Adipocyte (in vitro differentiated cells): ENCODE results near the gene C2CD5.

Experiments
- DNase-seq: peaks from one replicate; pipeline ENCODE4 v3.0.0-alpha.2; 2015; ENCODE audit warnings: low read depth
- H3K27me3 ChIP-seq: replicated peaks from 2 replicates; pipeline ENCODE4 v1.7.0; 2013; ENCODE audit warnings: mild to moderate bottlenecking, low read length, moderate library complexity; ENCODE audit not compliant: control insufficient read depth, insufficient read depth
- H3K36me3 ChIP-seq: 2 replicates; pipeline ENCODE4 v1.7.0; 2013; ENCODE audit warnings: low read length, mild to moderate bottlenecking, moderate library complexity; ENCODE audit not compliant: control insufficient read depth, insufficient read depth, severe bottlenecking
- H3K4me1 ChIP-seq: 2 replicates; pipeline ENCODE4 v1.7.0; 2013; ENCODE audit warnings: mild to moderate bottlenecking, low read length, moderate library complexity; ENCODE audit not compliant: control insufficient read depth, insufficient read depth
- H3K4me3 ChIP-seq: 2 replicates; pipeline ENCODE4 v1.7.0; 2013; ENCODE audit warnings: mild to moderate bottlenecking, low read length, moderate library complexity
- H3K9ac ChIP-seq: 2 replicates; pipeline ENCODE4 v1.7.0; 2013; ENCODE audit warnings: mild to moderate bottlenecking, low read length, moderate library complexity
- H3K9me3 ChIP-seq: 2 replicates; pipeline ENCODE4 v1.7.0; 2013; ENCODE audit warnings: mild to moderate bottlenecking, low read length, moderate library complexity; ENCODE audit not compliant: control insufficient read depth

Gene C2CD5, protein sequence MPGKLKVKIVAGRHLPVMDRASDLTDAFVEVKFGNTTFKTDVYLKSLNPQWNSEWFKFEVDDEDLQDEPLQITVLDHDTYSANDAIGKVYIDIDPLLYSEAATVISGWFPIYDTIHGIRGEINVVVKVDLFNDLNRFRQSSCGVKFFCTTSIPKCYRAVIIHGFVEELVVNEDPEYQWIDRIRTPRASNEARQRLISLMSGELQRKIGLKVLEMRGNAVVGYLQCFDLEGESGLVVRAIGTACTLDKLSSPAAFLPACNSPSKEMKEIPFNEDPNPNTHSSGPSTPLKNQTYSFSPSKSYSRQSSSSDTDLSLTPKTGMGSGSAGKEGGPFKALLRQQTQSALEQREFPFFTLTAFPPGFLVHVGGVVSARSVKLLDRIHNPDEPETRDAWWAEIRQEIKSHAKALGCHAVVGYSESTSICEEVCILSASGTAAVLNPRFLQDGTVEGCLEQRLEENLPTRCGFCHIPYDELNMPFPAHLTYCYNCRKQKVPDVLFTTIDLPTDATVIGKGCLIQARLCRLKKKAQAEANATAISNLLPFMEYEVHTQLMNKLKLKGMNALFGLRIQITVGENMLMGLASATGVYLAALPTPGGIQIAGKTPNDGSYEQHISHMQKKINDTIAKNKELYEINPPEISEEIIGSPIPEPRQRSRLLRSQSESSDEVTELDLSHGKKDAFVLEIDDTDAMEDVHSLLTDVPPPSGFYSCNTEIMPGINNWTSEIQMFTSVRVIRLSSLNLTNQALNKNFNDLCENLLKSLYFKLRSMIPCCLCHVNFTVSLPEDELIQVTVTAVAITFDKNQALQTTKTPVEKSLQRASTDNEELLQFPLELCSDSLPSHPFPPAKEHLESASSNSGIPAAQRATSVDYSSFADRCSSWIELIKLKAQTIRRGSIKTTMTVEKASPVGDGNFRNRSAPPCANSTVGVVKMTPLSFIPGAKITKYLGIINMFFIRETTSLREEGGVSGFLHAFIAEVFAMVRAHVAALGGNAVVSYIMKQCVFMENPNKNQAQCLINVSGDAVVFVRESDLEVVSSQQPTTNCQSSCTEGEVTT

DNA sequence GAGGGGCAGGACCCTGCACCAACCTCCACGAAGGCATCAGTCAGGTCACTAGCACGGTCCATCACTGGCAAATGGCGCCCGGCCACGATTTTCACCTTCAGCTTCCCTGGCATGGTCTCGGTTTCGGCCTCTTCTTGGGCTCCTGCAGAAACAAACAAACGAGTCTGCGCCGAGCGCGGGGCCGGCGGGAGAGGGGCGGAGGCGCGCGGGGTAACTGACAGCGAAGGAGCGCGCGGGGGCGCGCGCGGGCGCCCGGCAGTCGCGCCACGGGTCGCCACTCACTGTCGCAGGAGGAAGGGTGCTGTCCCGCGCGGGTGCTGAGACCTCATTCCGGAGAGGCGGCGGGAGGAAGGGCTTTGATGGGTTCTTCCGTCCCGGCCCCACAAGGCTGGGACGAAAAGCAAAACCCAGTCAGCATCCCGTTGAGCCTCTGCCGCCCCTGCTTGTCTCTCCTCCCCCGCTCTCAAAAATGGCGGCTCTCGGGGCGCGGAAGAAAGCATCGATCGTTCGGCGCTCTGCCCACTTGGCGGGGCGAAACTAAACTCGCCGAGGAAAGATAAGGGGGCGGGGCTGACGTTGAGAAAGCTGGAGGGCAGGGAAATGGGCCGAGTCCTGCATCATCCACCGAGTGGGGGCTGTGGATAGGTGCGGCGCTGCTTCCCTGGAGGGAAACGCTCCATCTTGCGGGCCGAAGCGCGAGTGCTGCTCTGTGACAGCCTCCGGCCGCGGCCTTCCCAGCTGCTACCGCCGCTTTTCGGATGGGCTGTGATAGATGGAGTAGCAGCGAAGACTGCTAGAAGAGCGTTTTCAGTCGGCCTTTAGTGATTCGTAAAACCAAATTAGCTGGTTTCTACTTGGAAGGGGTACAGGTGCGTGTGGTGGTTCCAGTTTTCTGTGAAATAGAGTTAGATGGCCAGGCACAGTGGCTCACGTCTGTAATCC is at the start of gene C2CD5:
C2CD5 (minus strand) TSS at position 505 of the 942 bp plus-strand sequence; CDS start at position 113, 392 bp downstream.
- DNase-seq: peak; percentile 99
- H3K4me3 ChIP-seq: peak within 1 kb of the TSS; percentile 94
- no peaks in the 10 kb centered on the region for H3K27me3 ChIP-seq
- H3K9me3 ChIP-seq: no peaks in the 10 kb centered on the region
- H3K9ac ChIP-seq: peak within 1 kb of the TSS; percentile 95
- peaks cover 10% of the 10 kb centered on the region for H3K4me1 ChIP-seq
- H3K36me3 ChIP-seq: no peaks in the 10 kb centered on the region

DNA sequence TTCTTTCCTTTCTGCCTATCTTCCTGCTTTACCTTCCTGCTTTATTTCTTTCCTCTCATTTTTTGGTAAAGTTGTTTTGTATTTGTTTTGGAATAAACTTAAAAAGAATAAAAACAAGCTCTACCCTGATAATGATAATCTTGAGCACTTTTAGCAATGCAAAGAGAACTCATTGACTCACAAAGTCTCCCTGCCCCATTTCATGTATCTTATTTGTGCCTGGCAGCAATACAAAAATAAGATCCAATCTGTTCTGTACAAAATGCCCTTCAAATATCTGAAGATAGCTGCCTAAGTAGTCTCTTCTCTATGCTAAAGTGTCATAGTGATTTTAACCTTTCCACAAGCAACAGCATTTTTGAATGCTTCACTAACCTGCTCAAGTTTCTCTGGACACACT is 49.5 kb upstream of the C2CD5 start:
- no peaks in the 10 kb centered on the region for H3K27me3 ChIP-seq
- no peak overlapping the region for H3K4me3 ChIP-seq
- H3K4me1 ChIP-seq: no peaks in the 10 kb centered on the region
- no peaks in the 10 kb centered on the region for H3K36me3 ChIP-seq
- no peaks in the 10 kb centered on the region for H3K9me3 ChIP-seq
- H3K9ac ChIP-seq: no peak overlapping the region
- DNase-seq: no peak

DNA sequence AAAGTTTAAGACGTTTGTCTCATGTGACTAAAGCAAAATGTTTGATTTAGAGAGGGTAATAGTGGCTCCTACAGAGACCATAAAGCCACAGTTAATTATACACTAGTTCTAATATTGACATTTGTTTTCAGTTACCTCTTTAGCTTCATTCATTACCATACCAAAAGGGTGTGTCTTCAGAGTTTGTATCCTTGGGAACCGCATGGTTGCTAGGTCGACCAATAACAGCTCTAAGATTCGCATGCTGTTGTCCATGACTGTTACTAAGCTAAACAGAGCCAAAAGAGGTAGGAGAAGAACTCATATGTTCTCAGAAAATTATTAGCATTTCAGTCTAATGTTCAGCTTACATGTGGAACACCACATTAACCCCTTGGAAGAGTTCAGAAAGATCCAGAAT is 44.5 kb upstream of the C2CD5 start:
- no peaks in the 10 kb centered on the region for H3K9me3 ChIP-seq
- H3K27me3 ChIP-seq: no peaks in the 10 kb centered on the region
- no peak overlapping the region for H3K9ac ChIP-seq
- no peaks in the 10 kb centered on the region for H3K36me3 ChIP-seq
- H3K4me3 ChIP-seq: no peak overlapping the region
- DNase-seq: no peak
- no peaks in the 10 kb centered on the region for H3K4me1 ChIP-seq

DNA sequence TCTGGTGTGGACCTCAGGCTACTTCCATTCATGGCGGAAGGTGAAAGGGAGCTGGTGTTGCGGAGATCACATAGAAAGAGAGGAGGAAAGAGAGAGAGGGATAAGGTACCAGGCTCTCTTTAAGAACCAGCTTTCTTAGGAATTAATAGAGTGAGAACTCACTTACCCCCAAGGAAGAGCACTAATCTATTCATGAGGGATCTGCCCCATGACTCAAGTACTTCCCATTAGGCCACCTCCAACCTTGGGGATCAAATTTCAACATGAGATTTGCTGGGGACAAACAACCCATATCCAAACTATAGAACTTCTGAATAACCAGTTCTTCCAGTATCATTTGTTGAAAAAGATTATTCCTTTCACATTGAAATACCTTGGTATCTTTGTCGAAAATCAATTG is 34.0 kb upstream of the C2CD5 start:
- Histone ChIP-seq H3K27me3 (no peaks in the 10 kb centered on the region), H3K36me3 (no peaks in the 10 kb centered on the region), H3K4me1 (no peaks in the 10 kb centered on the region), H3K4me3 (no peak overlapping the region), H3K9ac (no peak overlapping the region), H3K9me3 (no peaks in the 10 kb centered on the region)
- DNase-seq: no peak

DNA sequence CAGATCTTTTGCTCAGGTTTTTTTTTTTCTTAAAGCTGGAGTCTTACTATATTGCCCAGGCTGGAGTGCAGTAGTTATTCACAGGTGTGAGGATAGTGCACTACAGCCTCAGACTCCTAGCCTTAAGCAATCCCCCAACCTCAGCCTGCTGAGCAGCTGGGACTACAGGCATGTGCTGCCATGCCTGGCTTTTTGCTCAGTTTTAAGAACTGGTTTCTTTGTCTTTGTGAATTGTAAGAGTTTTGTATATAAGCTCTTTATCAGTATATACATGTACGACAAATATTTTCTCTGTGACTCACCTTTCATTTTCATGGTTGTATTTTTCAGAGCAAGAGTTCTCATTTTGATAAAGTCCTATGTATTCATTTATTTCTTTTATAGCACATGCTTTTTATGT is 33.3 kb upstream of the C2CD5 start:
- H3K9ac ChIP-seq: no peak overlapping the region
- no peaks in the 10 kb centered on the region for H3K4me1 ChIP-seq
- DNase-seq: no peak
- no peaks in the 10 kb centered on the region for H3K9me3 ChIP-seq
- no peaks in the 10 kb centered on the region for H3K27me3 ChIP-seq
- H3K36me3 ChIP-seq: no peaks in the 10 kb centered on the region
- H3K4me3 ChIP-seq: no peak overlapping the region

DNA sequence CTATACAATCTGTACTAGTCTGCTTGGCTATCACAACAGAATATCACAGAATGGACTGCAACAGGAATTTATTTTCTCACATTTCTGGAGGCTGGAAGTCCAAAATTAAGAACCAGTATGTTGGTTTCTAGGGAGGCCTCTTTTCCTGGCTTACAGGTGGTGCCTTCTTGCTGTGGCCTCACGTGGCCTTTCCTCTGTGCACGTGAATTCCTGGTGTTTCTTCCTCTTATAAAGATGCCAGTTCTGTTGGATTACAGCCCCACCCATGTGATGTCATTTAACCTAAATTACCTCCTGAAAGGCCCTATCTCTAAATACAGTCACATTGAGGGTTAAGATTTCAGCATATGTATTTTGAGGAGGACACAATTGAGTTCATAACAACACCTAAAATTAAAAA is 32.1 kb upstream of the C2CD5 start:
- H3K36me3 ChIP-seq: no peaks in the 10 kb centered on the region
- H3K9me3 ChIP-seq: no peaks in the 10 kb centered on the region
- H3K27me3 ChIP-seq: no peaks in the 10 kb centered on the region
- no peak for DNase-seq
- H3K4me3 ChIP-seq: no peak overlapping the region
- H3K4me1 ChIP-seq: no peaks in the 10 kb centered on the region
- H3K9ac ChIP-seq: no peak overlapping the region

DNA sequence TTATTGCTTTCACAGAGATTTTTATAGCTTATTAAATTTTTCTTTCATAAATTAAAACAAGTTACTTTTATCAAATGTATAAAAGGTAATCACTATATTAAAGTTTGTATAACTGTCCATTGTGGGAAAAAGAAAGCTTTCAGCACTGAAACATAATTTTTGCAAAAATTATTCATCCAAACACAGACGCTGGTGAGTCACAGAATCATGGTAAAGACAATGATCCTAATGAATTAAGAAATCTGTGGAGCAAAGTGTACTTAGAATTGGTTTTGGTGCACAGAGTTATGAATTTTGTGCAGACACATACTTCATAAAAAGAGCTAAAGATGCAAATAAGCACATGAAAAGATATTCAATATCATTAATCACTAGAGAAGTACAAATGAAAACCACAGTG is 31.7 kb upstream of the C2CD5 start:
- no peaks in the 10 kb centered on the region for H3K27me3 ChIP-seq
- no peaks in the 10 kb centered on the region for H3K9me3 ChIP-seq
- DNase-seq: no peak
- no peaks in the 10 kb centered on the region for H3K36me3 ChIP-seq
- no peak overlapping the region for H3K4me3 ChIP-seq
- H3K9ac ChIP-seq: no peak overlapping the region
- H3K4me1 ChIP-seq: no peaks in the 10 kb centered on the region

DNA sequence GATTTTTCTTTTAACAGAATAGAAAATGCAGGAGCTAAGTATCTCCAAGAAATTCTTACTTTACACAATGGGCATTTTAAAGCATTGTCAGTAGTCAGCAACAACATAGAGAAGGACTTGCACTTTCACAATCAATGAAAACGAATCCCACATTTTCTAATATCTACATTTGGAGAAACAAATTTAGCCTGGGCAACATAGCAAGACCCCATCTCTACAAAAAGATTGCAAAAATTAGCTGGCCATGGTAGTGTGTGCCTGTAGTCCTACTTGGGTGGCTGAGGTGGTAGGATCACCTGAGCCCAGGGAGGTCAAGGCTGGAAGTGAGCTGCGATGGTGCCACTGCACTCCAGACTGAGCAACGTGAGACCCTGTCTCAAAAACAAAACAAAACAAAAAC is 30.6 kb upstream of the C2CD5 start:
- no peaks in the 10 kb centered on the region for H3K36me3 ChIP-seq
- no peak overlapping the region for H3K9ac ChIP-seq
- no peak for DNase-seq

DNA sequence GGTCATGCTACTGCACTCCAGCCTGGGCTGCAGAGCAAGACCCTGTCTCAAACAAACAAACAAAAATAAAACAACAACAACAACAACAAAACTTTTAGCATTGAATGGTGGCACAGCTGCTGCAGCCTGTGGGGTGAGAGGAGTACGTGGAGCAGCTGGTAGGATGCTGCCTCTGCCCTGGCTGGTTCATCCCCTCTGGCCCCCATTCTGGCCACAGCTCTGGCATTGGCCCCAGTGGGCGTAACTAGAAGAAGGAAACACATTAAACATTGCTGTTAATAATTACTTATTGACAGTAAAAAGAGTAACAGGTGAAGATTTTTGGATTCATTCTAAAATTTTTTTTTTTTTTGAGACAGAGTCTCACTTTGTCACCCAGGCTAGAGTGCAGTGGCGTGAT is 28.8 kb upstream of the C2CD5 start:
- H3K9ac ChIP-seq: no peak overlapping the region
- no peaks in the 10 kb centered on the region for H3K36me3 ChIP-seq
- no peak overlapping the region for H3K4me3 ChIP-seq
- H3K4me1 ChIP-seq: no peaks in the 10 kb centered on the region
- DNase-seq: no peak
- H3K9me3 ChIP-seq: no peaks in the 10 kb centered on the region
- H3K27me3 ChIP-seq: no peaks in the 10 kb centered on the region

More for the DNA sequence above, 30.6 kb upstream of the C2CD5 start:
- Histone ChIP-seq H3K27me3 (no peaks in the 10 kb centered on the region), H3K9me3 (no peaks in the 10 kb centered on the region), H3K4me1 (no peaks in the 10 kb centered on the region), H3K4me3 (no peak overlapping the region)

DNA sequence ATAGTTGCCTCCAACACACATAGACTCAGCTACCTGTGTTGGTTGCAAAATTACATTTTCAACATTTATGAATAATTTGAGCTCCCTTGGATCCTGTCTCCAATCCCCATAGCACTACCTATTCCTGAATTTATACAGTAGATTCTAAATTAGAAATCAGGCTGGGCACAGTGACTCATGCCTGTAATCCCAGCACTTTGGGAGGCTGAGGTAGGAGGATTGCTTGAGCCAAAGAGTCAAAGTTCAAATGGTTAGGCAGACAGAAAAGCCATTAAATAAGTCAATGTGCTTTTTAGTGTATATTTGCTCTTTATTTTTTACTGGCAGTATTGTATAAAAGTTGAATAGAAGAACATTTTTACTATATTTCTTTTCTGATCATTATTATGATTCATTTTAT is 24.9 kb upstream of the C2CD5 start:
- Histone ChIP-seq H3K9ac (no peak overlapping the region), H3K27me3 (no peaks in the 10 kb centered on the region), H3K36me3 (no peaks in the 10 kb centered on the region), H3K4me3 (no peak overlapping the region), H3K9me3 (no peaks in the 10 kb centered on the region), H3K4me1 (no peaks in the 10 kb centered on the region)
- DNase-seq: no peak
